GM12891 (cell line): ENCODE data around the gene GNG13.

Experiments used
- POLR2A ChIP-seq: IDR thresholded peaks from 2 replicates; pipeline ENCODE4 v1.6.1; 2011; ENCODE audit warnings: low read depth, low read length, control low read depth
- POLR2AphosphoS5 ChIP-seq: IDR thresholded peaks from 2 replicates; pipeline ENCODE4 v1.6.1; 2011; ENCODE audit warnings: low read depth, low read length, control low read depth
- SPI1 ChIP-seq: IDR thresholded peaks from 2 replicates; pipeline ENCODE4 v1.6.1; 2011; ENCODE audit warnings: low read depth, low read length, control low read depth
- TAF1 ChIP-seq: IDR thresholded peaks from 2 replicates; pipeline ENCODE4 v1.6.1; 2011; ENCODE audit warnings: low read depth, low read length, control low read depth

DNA sequence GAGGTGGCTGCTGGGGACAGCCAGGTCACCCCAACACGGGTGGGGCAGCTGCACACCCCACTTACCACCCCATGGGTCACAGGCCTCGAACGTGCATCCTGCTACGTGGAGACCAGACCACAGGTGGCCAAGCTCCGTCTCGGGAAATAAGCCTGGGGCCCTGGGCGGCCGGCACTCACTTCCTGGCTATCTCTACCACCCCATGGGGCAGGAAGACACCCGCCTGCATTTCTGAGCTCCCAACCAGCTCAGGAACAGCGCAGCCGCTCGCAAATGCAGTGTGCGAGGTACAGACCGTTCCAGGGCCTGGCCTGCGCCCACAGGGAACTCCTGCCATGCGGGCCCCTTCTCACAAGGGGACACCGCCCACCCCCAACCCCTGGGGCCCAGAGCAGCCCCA, 4.9 kb upstream of the GNG13 start:
- TF ChIP-seq TAF1 (no peak), POLR2A (no peak), POLR2AphosphoS5 (no peak), SPI1 (no peak)
